ENCODE results near the gene TEKT1.
"Not testable (repeated sequence)": the region's sequence is repeated elsewhere in the genome, so short reads cannot be mapped to it uniquely, and the experiment has no call there.

Gene TEKT1

GRCh38 chr17:6816368-6816767 is 15.2 kb downstream of the TEKT1 start:
- DNase-seq (ENCODE audit: low read depth in 2 of 2, low spot score in 1 of 2) = not testable (repeated sequence)

- no peak for DNase-seq (ENCODE audit: low read depth in 2 of 2, low spot score in 1 of 2)
These were observed 15.8 kb downstream of the TEKT1 start for GRCh38 chr17:6815775-6816174.

- DNase-seq (ENCODE audit: low read depth in 2 of 2, low spot score in 1 of 2) = no peak
These were observed 19.2 kb downstream of the TEKT1 start for GRCh38 chr17:6812295-6812694.

- DNase-seq (ENCODE audit: low read depth in 2 of 2, low spot score in 1 of 2) = no peak
These were observed 20.0 kb downstream of the TEKT1 start for GRCh38 chr17:6811510-6811909.

GRCh38 chr17:6800422-6801027 is 31.0 kb downstream of the TEKT1 start:
- no peak for DNase-seq (ENCODE audit: low read depth in 2 of 2, low spot score in 1 of 2)

- no peak for DNase-seq (ENCODE audit: low read depth in 2 of 2, low spot score in 1 of 2)
These were observed 31.8 kb downstream of the TEKT1 start for GRCh38 chr17:6799738-6800137.

- DNase-seq (ENCODE audit: low read depth in 2 of 2, low spot score in 1 of 2) = no peak
These were observed 33.7 kb downstream of the TEKT1 start for GRCh38 chr17:6797718-6798351.

GRCh38 chr17:6796887-6797490 is 34.5 kb downstream of the TEKT1 start:
- DNase-seq (ENCODE audit: low read depth in 2 of 2, low spot score in 1 of 2) = no peak

GRCh38 chr17:6796017-6796886 is 35.3 kb downstream of the TEKT1 start:
- no peak for DNase-seq (ENCODE audit: low read depth in 2 of 2, low spot score in 1 of 2)

- DNase-seq (ENCODE audit: low read depth in 2 of 2, low spot score in 1 of 2) = no peak
These were observed 37.6 kb downstream of the TEKT1 start for GRCh38 chr17:6793748-6794493.

GRCh38 chr17:6789146-6789545 is 42.4 kb downstream of the TEKT1 start:
- DNase-seq (ENCODE audit: low read depth in 2 of 2, low spot score in 1 of 2) = no peak

- DNase-seq (ENCODE audit: low read depth in 2 of 2, low spot score in 1 of 2) = no peak
These were observed 44.3 kb downstream of the TEKT1 start for GRCh38 chr17:6787081-6787693.

GRCh38 chr17:6786618-6787017 is 44.9 kb downstream of the TEKT1 start:
- no peak for DNase-seq (ENCODE audit: low read depth in 2 of 2, low spot score in 1 of 2)

- DNase-seq (ENCODE audit: low read depth in 2 of 2, low spot score in 1 of 2) = no peak
These were observed 49.3 kb downstream of the TEKT1 start for GRCh38 chr17:6782244-6782643.

- DNase-seq (ENCODE audit: low read depth in 2 of 2, low spot score in 1 of 2) = no peak
These were observed 50.6 kb downstream of the TEKT1 start for GRCh38 chr17:6780886-6781285.

- DNase-seq (ENCODE audit: low read depth in 2 of 2, low spot score in 1 of 2) = no peak
These were observed 51.5 kb downstream of the TEKT1 start for GRCh38 chr17:6780001-6780400.

- no peak for DNase-seq (ENCODE audit: low read depth in 2 of 2, low spot score in 1 of 2)
These were observed 52.1 kb downstream of the TEKT1 start for GRCh38 chr17:6779411-6779810.

- DNase-seq (ENCODE audit: low read depth in 2 of 2, low spot score in 1 of 2) = no peak
These were observed 55.6 kb downstream of the TEKT1 start, which contains the start of gene FBXO39 for GRCh38 chr17:6775871-6776405. Gene FBXO39 (plus strand): TSS chr17:6776215. CDS start chr17:6779869, 3,654 bp downstream.

GRCh38 chr17:6774906-6775305 is 56.6 kb downstream of the TEKT1 start:
- not testable (repeated sequence) for DNase-seq (ENCODE audit: low read depth in 2 of 2, low spot score in 1 of 2)

- DNase-seq (ENCODE audit: low read depth in 2 of 2, low spot score in 1 of 2) = no peak
These were observed 59.5 kb downstream of the TEKT1 start for GRCh38 chr17:6772016-6772415.

All from stimulated activated CD8-positive, alpha-beta memory T cell treated with anti-CD3 and anti-CD28 coated beads, Interleukin-4, amount 100 ng/mL, for 4 hours (primary cell).